SHP77 (cell line): ENCODE data around the gene CTDSPL2.
"Not testable (repeated sequence)": the region's sequence is repeated elsewhere in the genome, so short reads cannot be mapped to it uniquely, and the experiment has no call there.

ENCODE experiments used
- DNase-seq, 2 experiments: peaks; one replicate each; lab custom pipeline; 2025; lab: John Stamatoyannopoulos, UW

Gene CTDSPL2

GRCh38 chr15:44541282-44541958, 114.0 kb downstream of the CTDSPL2 start:
- DNase-seq, result no peak

GRCh38 chr15:44542596-44542995, 115.2 kb downstream of the CTDSPL2 start:
- DNase-seq, result no peak

- DNase-seq, result not testable (repeated sequence)
These were observed 117.3 kb downstream of the CTDSPL2 start for GRCh38 chr15:44544745-44545144.

- DNase-seq, result no peak
These were observed 118.7 kb downstream of the CTDSPL2 start for GRCh38 chr15:44545913-44546802.

GRCh38 chr15:44549152-44549551, 121.7 kb downstream of the CTDSPL2 start:
- not testable (repeated sequence) for DNase-seq

- no peak for DNase-seq
These were observed 122.8 kb downstream of the CTDSPL2 start for GRCh38 chr15:44550256-44550655.

GRCh38 chr15:44550734-44551133, 123.3 kb downstream of the CTDSPL2 start:
- no peak for DNase-seq

- no peak for DNase-seq
These were observed 127.7 kb downstream of the CTDSPL2 start for GRCh38 chr15:44554934-44555723.

- not testable (repeated sequence) for DNase-seq
These were observed 133.5 kb downstream of the CTDSPL2 start for GRCh38 chr15:44560926-44561325.

GRCh38 chr15:44565387-44566154, 138.1 kb downstream of the CTDSPL2 start:
- DNase-seq, result no peak

- DNase-seq, result no peak
These were observed 138.7 kb downstream of the CTDSPL2 start for GRCh38 chr15:44566155-44566540.

GRCh38 chr15:44568338-44568737, 140.9 kb downstream of the CTDSPL2 start:
- DNase-seq, result no peak

GRCh38 chr15:44569316-44569715, 141.9 kb downstream of the CTDSPL2 start:
- no peak for DNase-seq

- no peak for DNase-seq
These were observed 142.9 kb downstream of the CTDSPL2 start for GRCh38 chr15:44570361-44570760.

GRCh38 chr15:44573386-44573785, 146.0 kb downstream of the CTDSPL2 start:
- no peak for DNase-seq

- no peak for DNase-seq
These were observed 147.3 kb downstream of the CTDSPL2 start for GRCh38 chr15:44574734-44575133.
